NCI-H748 (cell line): Measurements from ENCODE around the gene CFAP65.
A peak's percentile ranks its signal among the peaks of the same experiment; 100 is the strongest.

Experiments
- DNase-seq: peaks from one replicate; lab custom pipeline; 2025; ENCODE audit not compliant: unreplicated experiment; lab: John Stamatoyannopoulos, UW

The CFAP65 gene

GRCh38 chr2:218979846-218980734, 61.2 kb downstream of the CFAP65 start:
- peak; percentile 90 for DNase-seq

DNA sequence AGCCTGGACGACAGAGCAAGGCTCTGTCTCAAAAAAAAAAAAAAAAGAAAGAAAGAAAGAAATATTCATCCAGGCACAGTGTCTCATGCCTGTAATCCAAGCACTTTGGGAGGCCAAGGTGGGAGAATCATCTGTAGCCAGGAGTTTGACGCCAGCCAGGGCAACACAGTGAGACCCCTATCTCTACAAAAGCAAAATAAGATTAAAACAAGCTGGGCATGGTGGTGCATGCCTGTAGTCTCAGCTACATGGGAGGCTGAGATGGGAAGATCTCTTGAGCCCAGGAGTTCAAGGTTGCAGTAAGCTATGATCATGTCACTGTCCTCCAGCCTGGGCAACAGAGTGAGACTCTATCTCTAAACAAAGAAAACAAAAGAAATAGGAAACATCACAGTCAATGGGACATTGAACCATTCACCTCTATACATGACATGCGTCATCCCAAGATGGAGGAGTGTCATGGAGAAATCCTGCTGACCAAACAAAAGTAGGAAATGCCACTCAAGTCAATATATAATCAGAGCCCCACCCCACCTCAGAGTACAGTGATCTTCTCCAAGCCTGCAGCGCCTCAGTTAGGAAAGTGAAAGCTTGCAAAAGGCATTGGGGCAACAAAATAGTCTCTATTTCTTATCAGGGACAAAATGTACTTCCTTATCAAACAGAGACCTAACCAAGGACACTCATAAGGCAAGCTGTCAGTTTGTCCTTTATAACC, 66.1 kb downstream of the CFAP65 start:
- DNase-seq: no peak

DNA sequence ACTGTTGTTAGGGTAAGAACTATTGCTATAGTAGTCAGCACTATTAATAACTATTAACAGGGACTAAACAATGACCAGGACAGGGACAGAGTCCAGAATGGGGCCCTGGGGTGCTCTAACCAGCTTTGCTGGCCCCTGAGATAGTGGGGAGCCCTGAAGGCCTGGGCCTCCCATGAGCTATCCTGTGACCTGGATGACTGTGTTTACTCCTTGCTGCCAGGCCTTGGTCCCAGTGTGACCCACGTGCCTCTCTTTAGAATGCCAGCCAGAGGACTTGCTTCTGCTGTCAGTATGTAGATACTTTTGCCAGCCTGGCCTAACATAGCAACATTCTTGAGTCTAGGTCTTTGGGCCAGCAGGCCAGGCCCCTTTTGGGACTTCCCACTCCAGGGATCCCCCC, 70.4 kb downstream of the CFAP65 start:
- no peak for DNase-seq

GRCh38 chr2:218964041-218964771, 77.1 kb downstream of the CFAP65 start:
- DNase-seq: peak; percentile 71

DNA sequence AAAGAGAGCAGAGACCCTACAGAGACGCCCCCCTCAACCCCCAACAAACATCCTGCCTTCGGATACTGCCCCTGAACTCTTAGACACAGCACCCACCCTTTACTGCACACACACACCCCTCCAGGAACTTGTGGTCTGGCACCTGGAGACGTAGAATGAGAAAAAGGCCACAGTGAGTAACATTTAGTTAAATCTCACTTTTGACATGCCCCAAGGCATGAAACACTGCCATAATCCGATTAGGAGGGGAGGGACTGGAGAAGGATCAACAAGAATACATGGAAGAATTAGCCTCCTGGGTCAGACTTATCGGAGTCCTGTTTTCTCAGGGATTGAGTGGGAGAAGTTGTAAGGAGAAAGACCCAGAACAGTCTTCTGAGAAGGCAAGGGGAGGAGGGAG, 77.7 kb downstream of the CFAP65 start:
- DNase-seq: no peak

GRCh38 chr2:218962859-218963492, 78.3 kb downstream of the CFAP65 start:
- DNase-seq: peak; percentile 98

GRCh38 chr2:218961651-218962570, 79.4 kb downstream of the CFAP65 start:
- peak; percentile 81 for DNase-seq

- DNase-seq: no peak
Observed at GRCh38 chr2:218961229-218961628, 80.1 kb downstream of the CFAP65 start.

- DNase-seq: peak; percentile 74
Observed at GRCh38 chr2:218960309-218961165, 80.8 kb downstream of the CFAP65 start.

DNA sequence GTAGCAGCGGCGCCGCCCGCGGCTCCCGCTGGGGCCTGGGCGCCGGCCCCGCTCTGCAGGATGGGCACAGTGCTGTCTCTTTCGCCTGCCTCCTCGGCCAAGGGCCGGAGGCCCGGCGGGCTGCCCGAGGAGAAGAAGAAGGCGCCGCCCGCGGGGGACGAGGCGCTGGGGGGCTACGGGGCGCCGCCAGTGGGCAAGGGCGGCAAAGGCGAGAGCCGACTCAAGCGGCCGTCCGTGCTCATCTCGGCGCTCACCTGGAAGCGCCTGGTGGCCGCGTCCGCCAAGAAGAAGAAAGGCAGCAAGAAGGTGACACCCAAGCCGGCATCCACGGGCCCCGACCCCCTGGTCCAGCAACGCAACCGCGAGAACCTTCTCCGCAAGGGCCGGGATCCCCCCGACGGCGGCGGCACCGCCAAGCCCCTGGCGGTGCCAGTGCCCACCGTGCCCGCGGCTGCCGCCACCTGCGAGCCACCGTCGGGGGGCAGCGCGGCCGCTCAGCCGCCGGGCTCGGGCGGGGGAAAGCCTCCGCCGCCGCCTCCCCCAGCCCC, 81.5 kb downstream of the CFAP65 start:
- DNase-seq: peak; percentile 75

- DNase-seq: peak; percentile 97
Observed at GRCh38 chr2:218959141-218959731, 82.1 kb downstream of the CFAP65 start, which contains the start of gene CDK5R2. Gene CDK5R2 (plus strand): TSS chr2:218959666. CDS start chr2:218959821, 155 bp downstream.

GRCh38 chr2:218958276-218958675, 83.0 kb downstream of the CFAP65 start:
- no peak for DNase-seq

DNA sequence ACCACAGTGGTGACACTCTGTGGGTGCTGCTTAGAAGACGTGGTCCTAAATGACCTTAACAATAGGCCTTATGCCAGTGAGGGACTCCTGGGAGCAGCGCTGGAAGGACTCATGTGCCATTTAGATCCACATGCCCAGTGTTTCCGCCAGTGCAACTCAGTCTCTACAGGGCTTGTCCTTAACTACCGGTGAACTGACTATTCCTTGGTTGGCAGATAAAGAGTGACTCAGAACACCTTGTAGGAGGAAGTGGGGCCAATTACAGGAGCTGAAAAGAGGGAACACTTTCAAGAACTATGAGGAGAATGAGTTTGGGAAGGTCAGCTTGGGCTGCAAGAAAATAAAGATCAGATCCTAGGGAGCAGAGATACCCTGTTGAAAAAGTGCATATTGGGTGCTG, 83.6 kb downstream of the CFAP65 start:
- DNase-seq: no peak

DNA sequence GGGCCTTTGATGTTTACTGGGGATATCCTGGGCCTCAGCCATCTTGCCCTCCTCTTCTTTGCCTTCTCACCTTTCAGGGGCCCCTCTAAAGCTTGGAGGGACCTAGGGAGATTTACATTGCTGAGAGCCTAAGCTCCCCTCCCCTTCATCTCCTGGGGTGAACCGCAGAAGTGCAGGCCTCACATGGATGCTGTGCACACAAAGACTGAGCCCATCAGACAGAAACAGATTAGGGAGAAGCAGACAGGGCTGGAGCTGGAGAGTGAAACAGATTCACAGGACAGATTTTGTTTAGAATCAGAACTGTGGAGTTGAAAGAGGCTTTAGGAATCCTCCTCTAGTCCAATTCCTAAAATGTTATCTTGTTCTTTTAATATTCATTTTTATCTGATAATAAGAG, 85.3 kb downstream of the CFAP65 start:
- DNase-seq: no peak

DNA sequence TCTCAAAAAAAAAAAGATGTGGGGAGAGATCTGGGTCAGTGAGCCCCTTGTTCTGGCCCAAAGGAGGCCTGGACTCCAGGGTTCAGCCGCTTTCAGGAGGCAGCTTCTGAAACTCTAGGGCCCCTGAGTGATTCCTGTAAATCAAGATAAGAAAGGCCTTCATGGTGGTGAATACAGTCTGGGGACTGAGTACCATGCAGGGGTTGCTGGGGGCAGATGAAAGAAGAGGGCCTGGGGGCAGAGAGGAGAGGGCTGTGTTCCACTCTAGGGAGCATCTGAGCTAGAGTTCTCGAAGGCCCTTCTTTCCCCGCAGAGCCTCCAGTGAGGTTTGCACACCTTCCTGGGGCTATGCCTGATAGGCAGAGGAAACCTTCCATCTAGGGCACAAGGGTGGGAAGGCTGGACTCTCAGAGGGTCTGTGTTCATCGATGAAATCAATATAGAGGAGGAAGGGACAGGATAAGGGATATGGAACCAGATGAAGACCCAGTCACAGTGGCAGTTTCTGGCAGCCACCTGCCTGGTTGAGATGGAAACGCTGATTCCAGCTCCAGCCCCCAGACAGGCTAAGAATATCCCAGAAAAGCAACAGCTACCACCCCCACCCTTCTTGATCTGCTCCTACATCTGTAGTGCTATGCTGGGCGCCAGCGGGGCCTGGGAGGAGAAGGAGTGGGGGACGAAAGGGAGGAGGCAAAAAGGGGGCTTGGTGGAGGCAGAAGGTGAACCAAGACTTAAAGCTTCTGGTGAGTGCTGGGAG, 86.6 kb downstream of the CFAP65 start:
- DNase-seq: no peak

DNA sequence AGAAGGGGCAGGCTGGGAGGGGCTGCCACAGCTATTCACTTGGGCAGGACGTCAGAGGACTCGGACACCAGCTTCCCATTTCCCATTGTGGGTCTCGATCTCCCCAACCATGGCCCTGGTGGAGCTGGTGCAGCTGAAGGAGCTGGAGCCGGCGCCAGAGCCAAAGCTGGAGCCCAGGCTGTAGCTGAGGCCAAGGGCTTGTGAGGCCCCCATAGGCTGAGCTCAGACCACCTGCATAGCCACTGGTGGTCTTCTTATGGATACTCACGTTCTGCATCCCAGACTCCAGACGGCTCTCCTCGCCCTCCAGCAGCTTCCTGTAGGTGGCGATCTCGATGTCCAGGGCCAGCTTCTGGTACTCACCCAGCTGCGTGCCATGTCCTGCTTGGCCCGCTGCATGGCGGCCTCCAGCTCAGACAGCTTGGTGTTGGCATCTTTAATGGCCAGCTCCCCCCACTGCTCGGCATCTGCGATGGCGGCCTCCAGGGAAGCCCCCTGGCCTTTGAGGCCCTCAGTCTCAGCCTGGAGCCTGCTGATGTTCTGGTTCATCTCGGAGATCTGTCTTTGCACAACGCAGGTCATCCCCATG, 87.9 kb downstream of the CFAP65 start:
- DNase-seq: no peak
